ENCODE data around the gene LIAS.
A peak's percentile ranks its signal among the peaks of the same experiment; 100 is the strongest.

The LIAS gene

GRCh38 chr4:39446483-39446841 lies 12.4 kb upstream of the LIAS start:
- DNase-seq (ENCODE audit: low read depth in 2 of 2), result no peak
- H3K4me3 ChIP-seq (replicated peaks in 1 of 2; ENCODE audit: low read depth in 2 of 2, low read length in 2 of 2), result peak overlapping the region; percentile 41 to 43
- TF ChIP-seq CTCF (IDR thresholded peaks at IDR 0.05; ENCODE audit: low read depth, low read length), result no peak

GRCh38 chr4:39446842-39447573 lies 11.8 kb upstream of the LIAS start:
- peak overlapping the region; percentile 41 to 43 for H3K4me3 ChIP-seq (replicated peaks in 1 of 2; ENCODE audit: low read depth in 2 of 2, low read length in 2 of 2)
- peak; percentile 43 for TF ChIP-seq CTCF (IDR thresholded peaks at IDR 0.05; ENCODE audit: low read depth, low read length)
- DNase-seq (ENCODE audit: low read depth in 2 of 2), result peak; percentile 75 to 76

GRCh38 chr4:39450618-39451017 lies 8.2 kb upstream of the LIAS start:
- no peak for TF ChIP-seq CTCF (IDR thresholded peaks at IDR 0.05; ENCODE audit: low read depth, low read length)
- no peak overlapping the region for H3K4me3 ChIP-seq (replicated peaks in 1 of 2; ENCODE audit: low read depth in 2 of 2, low read length in 2 of 2)
- DNase-seq (ENCODE audit: low read depth in 2 of 2), result no peak

GRCh38 chr4:39451423-39452023 lies 7.3 kb upstream of the LIAS start:
- TF ChIP-seq CTCF (IDR thresholded peaks at IDR 0.05; ENCODE audit: low read depth, low read length), result no peak
- no peak overlapping the region for H3K4me3 ChIP-seq (replicated peaks in 1 of 2; ENCODE audit: low read depth in 2 of 2, low read length in 2 of 2)
- DNase-seq (ENCODE audit: low read depth in 2 of 2), result no peak

GRCh38 chr4:39452153-39452859 lies 6.5 kb upstream of the LIAS start:
- no peak for TF ChIP-seq CTCF (IDR thresholded peaks at IDR 0.05; ENCODE audit: low read depth, low read length)
- no peak overlapping the region for H3K4me3 ChIP-seq (replicated peaks in 1 of 2; ENCODE audit: low read depth in 2 of 2, low read length in 2 of 2)
- DNase-seq (ENCODE audit: low read depth in 2 of 2), result no peak

- DNase-seq (ENCODE audit: low read depth in 2 of 2), result no peak
- no peak for TF ChIP-seq CTCF (IDR thresholded peaks at IDR 0.05; ENCODE audit: low read depth, low read length)
- no peak overlapping the region for H3K4me3 ChIP-seq (replicated peaks in 1 of 2; ENCODE audit: low read depth in 2 of 2, low read length in 2 of 2)
Measured at GRCh38 chr4:39452860-39453587, 5.8 kb upstream of the LIAS start.
